Chondrocyte (in vitro differentiated cells): ENCODE data around the gene MAPKAP1. TPM values are rescaled to one million over a fixed set of nuclear protein-coding genes. Genes with fewer than 3 reads are reported as not detected.

ENCODE experiments used
- DNase-seq: peaks from one replicate; pipeline ENCODE4 v3.0.0; 2021; ENCODE audit warnings: mixed read lengths, low spot score
- H3K27ac Mint-ChIP-seq: one replicate; pipeline ENCODE4 v1.8.0; 2021; ENCODE audit warnings: mild to moderate bottlenecking, moderate library complexity, mixed read lengths; ENCODE audit not compliant: unreplicated experiment
- H3K27me3 Mint-ChIP-seq: 2 replicates; pipeline ENCODE4 v1.8.0; 2021; ENCODE audit warnings: low read depth, mixed read lengths
- H3K36me3 Mint-ChIP-seq: 2 replicates; pipeline ENCODE4 v1.8.0; 2021; ENCODE audit warnings: low read depth, mixed read lengths
- H3K4me1 Mint-ChIP-seq: 2 replicates; pipeline ENCODE4 v1.8.0; 2021; ENCODE audit warnings: low read depth, mild to moderate bottlenecking, mixed read lengths
- H3K4me3 Mint-ChIP-seq: one replicate; pipeline ENCODE4 v1.8.0; 2021; ENCODE audit warnings: mild to moderate bottlenecking, moderate library complexity, mixed read lengths; ENCODE audit not compliant: unreplicated experiment
- H3K9me3 Mint-ChIP-seq: 2 replicates; pipeline ENCODE4 v1.8.0; 2021; ENCODE audit warnings: low read depth, mixed read lengths
- total RNA-seq: library from RNA; stranded (reverse); gene quantifications from 3 replicates; pipeline ENCODE4 v1.2.1, GENCODE V29; 2021
- TF ChIP-seq, protein P1 (sequence below): fragments of 200-600 bp; sonication (generic); IDR thresholded peaks from 2 replicates; pipeline ENCODE4 v1.5.0; 2021; ENCODE audit warnings: antibody characterized with exemption, mild to moderate bottlenecking, moderate library complexity

Gene MAPKAP1
- total RNA-seq, 1 donor from 2014 or later: 91.5 TPM

DNA sequence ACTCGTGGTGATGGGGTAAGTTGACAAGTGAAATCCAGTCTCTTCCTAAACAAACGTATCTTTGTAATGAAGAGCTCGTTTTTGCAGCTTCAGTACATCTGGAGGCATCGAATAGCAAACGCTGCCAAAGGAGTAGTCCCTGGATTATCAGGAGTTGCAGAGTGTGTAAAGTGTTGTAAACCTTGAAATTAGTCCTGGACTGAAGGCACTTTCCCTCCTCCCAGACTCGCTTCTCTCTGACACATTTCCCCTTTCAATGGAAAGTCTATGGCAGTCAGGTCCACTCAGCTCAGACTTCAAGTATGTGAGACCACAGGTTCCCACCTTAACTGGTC lies 38.6 kb upstream of the MAPKAP1 start:
- Mint-ChIP-seq H3K4me1 (peaks cover 26% of the 10 kb centered on the region), H3K27me3 (no peaks in the 10 kb centered on the region), H3K9me3 (no peaks in the 10 kb centered on the region), H3K4me3 (peak overlapping the region; percentile 92), H3K27ac (peak overlapping the region; percentile 81), H3K36me3 (no peaks in the 10 kb centered on the region)
- TF ChIP-seq, protein P1, sequence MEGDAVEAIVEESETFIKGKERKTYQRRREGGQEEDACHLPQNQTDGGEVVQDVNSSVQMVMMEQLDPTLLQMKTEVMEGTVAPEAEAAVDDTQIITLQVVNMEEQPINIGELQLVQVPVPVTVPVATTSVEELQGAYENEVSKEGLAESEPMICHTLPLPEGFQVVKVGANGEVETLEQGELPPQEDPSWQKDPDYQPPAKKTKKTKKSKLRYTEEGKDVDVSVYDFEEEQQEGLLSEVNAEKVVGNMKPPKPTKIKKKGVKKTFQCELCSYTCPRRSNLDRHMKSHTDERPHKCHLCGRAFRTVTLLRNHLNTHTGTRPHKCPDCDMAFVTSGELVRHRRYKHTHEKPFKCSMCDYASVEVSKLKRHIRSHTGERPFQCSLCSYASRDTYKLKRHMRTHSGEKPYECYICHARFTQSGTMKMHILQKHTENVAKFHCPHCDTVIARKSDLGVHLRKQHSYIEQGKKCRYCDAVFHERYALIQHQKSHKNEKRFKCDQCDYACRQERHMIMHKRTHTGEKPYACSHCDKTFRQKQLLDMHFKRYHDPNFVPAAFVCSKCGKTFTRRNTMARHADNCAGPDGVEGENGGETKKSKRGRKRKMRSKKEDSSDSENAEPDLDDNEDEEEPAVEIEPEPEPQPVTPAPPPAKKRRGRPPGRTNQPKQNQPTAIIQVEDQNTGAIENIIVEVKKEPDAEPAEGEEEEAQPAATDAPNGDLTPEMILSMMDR: no peak
- no peak for DNase-seq

DNA sequence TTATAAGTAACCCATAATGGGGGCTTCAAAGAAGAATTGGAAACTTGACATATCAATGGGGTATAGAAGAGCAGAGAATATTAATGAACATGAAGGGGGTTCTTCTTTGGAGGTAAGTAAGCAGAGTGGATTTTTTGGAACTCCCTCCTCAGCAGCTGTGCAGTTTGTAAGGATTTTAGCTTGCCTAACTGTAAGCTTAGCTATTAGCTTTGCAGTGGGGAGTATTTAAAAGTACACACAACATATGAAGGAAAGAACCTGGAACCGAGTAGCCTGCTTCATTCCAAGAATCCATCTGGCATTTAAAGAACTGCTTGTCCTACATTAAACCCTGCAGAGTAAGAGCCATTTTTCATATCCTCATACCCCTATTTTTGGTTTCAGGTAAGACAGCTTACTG lies 38.0 kb upstream of the MAPKAP1 start:
- H3K27ac Mint-ChIP-seq: peak overlapping the region; percentile 27
- DNase-seq: no peak
- no peaks in the 10 kb centered on the region for H3K9me3 Mint-ChIP-seq
- H3K4me1 Mint-ChIP-seq: peaks cover 20% of the 10 kb centered on the region
- H3K36me3 Mint-ChIP-seq: no peaks in the 10 kb centered on the region
- TF ChIP-seq, protein P1: no peak
- no peaks in the 10 kb centered on the region for H3K27me3 Mint-ChIP-seq
- H3K4me3 Mint-ChIP-seq: peak overlapping the region; percentile 92

DNA sequence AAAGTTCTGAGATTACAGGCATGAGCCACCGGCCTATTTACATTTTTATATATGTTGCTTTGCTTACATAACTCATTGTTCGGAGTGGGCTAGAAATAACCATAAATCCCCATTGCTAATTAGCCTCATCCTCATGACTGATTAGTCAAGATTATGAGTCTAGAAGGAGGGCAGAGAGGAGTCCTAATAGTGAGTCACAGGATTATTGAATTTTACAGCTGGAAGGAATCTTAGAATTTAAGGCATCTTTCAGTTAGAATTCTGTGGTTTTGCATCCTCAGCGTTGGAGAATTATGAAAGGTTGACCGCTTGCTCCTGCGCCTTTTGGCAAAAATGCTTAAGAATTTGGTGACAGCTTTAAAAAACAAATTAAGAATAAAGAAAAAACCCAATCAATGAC lies 37.6 kb upstream of the MAPKAP1 start:
- Mint-ChIP-seq H3K27me3 (no peaks in the 10 kb centered on the region), H3K4me3 (no peak overlapping the region), H3K9me3 (no peaks in the 10 kb centered on the region), H3K27ac (peak overlapping the region; percentile 27), H3K36me3 (no peaks in the 10 kb centered on the region), H3K4me1 (peaks cover 16% of the 10 kb centered on the region)
- TF ChIP-seq, protein P1: no peak
- DNase-seq: no peak

DNA sequence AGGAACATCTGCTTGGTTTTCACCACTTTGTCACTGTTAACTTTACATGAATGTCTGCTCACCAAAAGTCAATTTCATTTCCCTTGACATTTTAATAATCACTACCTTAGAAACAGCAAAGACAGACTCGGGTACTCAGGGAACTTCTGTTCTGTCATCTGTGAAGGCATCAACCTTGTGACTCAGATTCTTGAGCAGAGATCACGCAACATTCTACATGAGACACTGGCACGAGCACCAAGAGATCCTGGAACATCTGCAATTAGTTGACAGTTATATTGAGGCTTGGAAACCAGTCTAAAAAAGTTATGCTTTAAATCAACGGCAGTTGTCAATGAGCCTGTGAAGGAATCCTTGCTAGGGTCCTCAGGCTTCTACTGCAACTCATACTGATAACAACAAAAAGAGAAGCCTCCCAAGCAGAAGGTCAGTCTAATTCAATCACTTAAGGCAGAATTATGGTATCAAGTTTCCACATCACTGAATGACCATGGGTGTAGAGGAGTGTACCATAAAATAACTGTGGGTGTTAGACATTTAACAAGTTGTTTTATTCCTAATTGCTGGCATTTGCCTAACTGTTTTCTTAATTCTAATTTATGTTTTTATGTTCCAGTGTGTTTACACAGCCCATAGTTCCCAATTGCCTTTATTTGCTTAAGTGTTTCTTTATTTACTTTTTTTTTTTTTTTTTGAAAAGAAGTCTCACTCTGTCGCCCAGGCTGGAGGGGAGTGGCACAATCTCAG lies 36.8 kb upstream of the MAPKAP1 start:
- Mint-ChIP-seq H3K36me3 (no peaks in the 10 kb centered on the region), H3K27me3 (no peaks in the 10 kb centered on the region), H3K4me3 (no peak overlapping the region), H3K4me1 (peaks cover 9% of the 10 kb centered on the region), H3K9me3 (no peaks in the 10 kb centered on the region), H3K27ac (no peak overlapping the region)
- no peak for DNase-seq
- TF ChIP-seq, protein P1: no peak

DNA sequence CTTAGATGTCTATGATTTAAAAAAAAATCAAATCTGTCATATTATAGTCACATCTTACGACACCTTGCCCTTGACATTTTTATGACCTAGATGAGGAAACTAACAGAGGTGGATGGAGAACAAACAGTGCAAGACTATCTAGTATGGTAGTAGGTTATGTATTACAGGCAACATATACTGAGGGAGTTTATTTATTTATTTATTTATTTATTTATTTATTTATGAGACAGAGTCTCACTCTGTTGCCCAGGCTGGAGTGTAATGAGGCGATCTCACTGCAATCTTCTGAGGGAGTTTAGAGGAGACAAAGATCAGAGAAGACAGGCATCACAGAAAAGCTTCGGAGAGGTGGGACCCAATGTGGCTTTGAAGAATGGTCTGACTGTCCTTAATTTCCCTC lies 35.6 kb upstream of the MAPKAP1 start:
- H3K4me3 Mint-ChIP-seq: no peak overlapping the region
- H3K36me3 Mint-ChIP-seq: no peaks in the 10 kb centered on the region
- H3K4me1 Mint-ChIP-seq: peaks cover 7% of the 10 kb centered on the region
- peaks cover 3% of the 10 kb centered on the region for H3K27me3 Mint-ChIP-seq
- H3K27ac Mint-ChIP-seq: no peak overlapping the region
- H3K9me3 Mint-ChIP-seq: no peaks in the 10 kb centered on the region
- TF ChIP-seq, protein P1: no peak
- no peak for DNase-seq
